HAP-1 (cell line): Measurements from ENCODE around the gene ZNF609.

Experiments used
- DNase-seq, 2 experiments: peaks; one replicate each; pipeline ENCODE4 v3.0.0-alpha.2; 2016 to 2020; ENCODE audit warnings: low spot score in 2 of 2
- H3K27me3 ChIP-seq: fragments of 250-450 bp; sonication (Bioruptor Pico); 2 replicates; pipeline ENCODE4 v1.5.1; 2020; ENCODE audit warnings: low read depth, mild to moderate bottlenecking, moderate library complexity
- H3K36me3 ChIP-seq: fragments of 250-450 bp; sonication (Bioruptor Pico); replicated peaks from 2 replicates; pipeline ENCODE4 v1.5.1; 2020; ENCODE audit warnings: mild to moderate bottlenecking
- H3K4me1 ChIP-seq: fragments of 250-450 bp; sonication (Bioruptor Pico); 2 replicates; pipeline ENCODE4 v1.5.1; 2020; ENCODE audit warnings: mild to moderate bottlenecking
- H3K4me3 ChIP-seq: fragments of 250-450 bp; sonication (Bioruptor Pico); 2 replicates; pipeline ENCODE4 v1.5.1; 2020; ENCODE audit warnings: mild to moderate bottlenecking, moderate library complexity
- H3K9me3 ChIP-seq: fragments of 250-450 bp; sonication (Bioruptor Pico); 2 replicates; pipeline ENCODE4 v1.5.1; 2020; ENCODE audit warnings: mild to moderate bottlenecking, moderate library complexity
- in situ Hi-C: fragments of 300-500 bp; cut with MboI; formaldehyde crosslinking; loops from 3 replicates; pipeline ENCODE4 v1.14.3; 2020; ENCODE audit warnings: low sequenced_read_pairs, inconsistent platforms, mixed read lengths

ZNF609 gene

GRCh38 chr15:64502551-64502950 lies 42.2 kb downstream of the ZNF609 start:
- H3K4me3 ChIP-seq = no peak overlapping the region
- in situ Hi-C loops = no loop called here

GRCh38 chr15:64503197-64503596 lies 42.8 kb downstream of the ZNF609 start:
- Histone ChIP-seq H3K4me1 (no peaks in the 10 kb centered on the region), H3K4me3 (no peak overlapping the region), H3K9me3 (no peaks in the 10 kb centered on the region), H3K27me3 (no peaks in the 10 kb centered on the region), H3K36me3 (peaks cover 47% of the 10 kb centered on the region)
- peak in 1 of 2 experiments; percentile 31 for DNase-seq
- in situ Hi-C loops = no loop called here

More at GRCh38 chr15:64502551-64502950, 42.2 kb downstream of the ZNF609 start:
- DNase-seq = no peak
- Histone ChIP-seq H3K27me3 (no peaks in the 10 kb centered on the region), H3K4me1 (no peaks in the 10 kb centered on the region), H3K9me3 (no peaks in the 10 kb centered on the region), H3K36me3 (peaks cover 47% of the 10 kb centered on the region)

GRCh38 chr15:64503640-64504039 lies 43.3 kb downstream of the ZNF609 start:
- H3K27me3 ChIP-seq = no peaks in the 10 kb centered on the region
- no peak overlapping the region for H3K4me3 ChIP-seq
- no peak for DNase-seq
- in situ Hi-C loops = no loop called here
- H3K4me1 ChIP-seq = no peaks in the 10 kb centered on the region
- H3K9me3 ChIP-seq = no peaks in the 10 kb centered on the region
- H3K36me3 ChIP-seq = peaks cover 46% of the 10 kb centered on the region

GRCh38 chr15:64507293-64507802 lies 47.0 kb downstream of the ZNF609 start:
- H3K4me3 ChIP-seq = no peak overlapping the region
- no peak for DNase-seq
- H3K27me3 ChIP-seq = no peaks in the 10 kb centered on the region
- H3K4me1 ChIP-seq = peaks cover 12% of the 10 kb centered on the region
- H3K36me3 ChIP-seq = peaks cover 14% of the 10 kb centered on the region
- H3K9me3 ChIP-seq = no peaks in the 10 kb centered on the region
- in situ Hi-C loops = no loop called here

GRCh38 chr15:64507845-64508244 lies 47.5 kb downstream of the ZNF609 start:
- no peaks in the 10 kb centered on the region for H3K9me3 ChIP-seq
- in situ Hi-C loops = no loop called here
- DNase-seq = no peak
- H3K4me3 ChIP-seq = no peak overlapping the region
- peaks cover 12% of the 10 kb centered on the region for H3K36me3 ChIP-seq
- peaks cover 12% of the 10 kb centered on the region for H3K4me1 ChIP-seq
- H3K27me3 ChIP-seq = no peaks in the 10 kb centered on the region

- DNase-seq = no peak
- Histone ChIP-seq H3K9me3 (no peaks in the 10 kb centered on the region), H3K4me3 (no peak overlapping the region), H3K27me3 (no peaks in the 10 kb centered on the region), H3K4me1 (peaks cover 11% of the 10 kb centered on the region), H3K36me3 (no peaks in the 10 kb centered on the region)
- in situ Hi-C loops = no loop called here
Measured at GRCh38 chr15:64513823-64514222, 53.4 kb downstream of the ZNF609 start.

GRCh38 chr15:64515196-64515595 lies 54.8 kb downstream of the ZNF609 start:
- Histone ChIP-seq H3K4me3 (no peak overlapping the region), H3K4me1 (no peaks in the 10 kb centered on the region), H3K36me3 (no peaks in the 10 kb centered on the region), H3K9me3 (no peaks in the 10 kb centered on the region), H3K27me3 (no peaks in the 10 kb centered on the region)
- no peak for DNase-seq
- in situ Hi-C loops = no loop called here

- in situ Hi-C loops = no loop called here
- no peak overlapping the region for H3K4me3 ChIP-seq
- H3K9me3 ChIP-seq = no peaks in the 10 kb centered on the region
- no peaks in the 10 kb centered on the region for H3K27me3 ChIP-seq
- peaks cover 3% of the 10 kb centered on the region; the same call in 1 of the 2 replicates for H3K4me1 ChIP-seq
- H3K36me3 ChIP-seq = no peaks in the 10 kb centered on the region
- DNase-seq = no peak
Measured at GRCh38 chr15:64515825-64516224, 55.4 kb downstream of the ZNF609 start.

GRCh38 chr15:64519897-64520296 lies 59.5 kb downstream of the ZNF609 start:
- peaks cover 30% of the 10 kb centered on the region for H3K4me1 ChIP-seq
- H3K36me3 ChIP-seq = no peaks in the 10 kb centered on the region
- no peak for DNase-seq
- no peaks in the 10 kb centered on the region for H3K9me3 ChIP-seq
- no peak overlapping the region for H3K4me3 ChIP-seq
- in situ Hi-C loops = no loop called here
- no peaks in the 10 kb centered on the region for H3K27me3 ChIP-seq

GRCh38 chr15:64521201-64521600 lies 60.8 kb downstream of the ZNF609 start:
- Histone ChIP-seq H3K4me1 (peaks cover 36% of the 10 kb centered on the region), H3K9me3 (no peaks in the 10 kb centered on the region), H3K27me3 (no peaks in the 10 kb centered on the region), H3K36me3 (no peaks in the 10 kb centered on the region), H3K4me3 (no peak overlapping the region)
- in situ Hi-C loops = no loop called here
- no peak for DNase-seq

- no peaks in the 10 kb centered on the region for H3K36me3 ChIP-seq
- peaks cover 36% of the 10 kb centered on the region for H3K4me1 ChIP-seq
- no peaks in the 10 kb centered on the region for H3K9me3 ChIP-seq
- in situ Hi-C loops = no loop called here
- DNase-seq = peak; percentile 97 to 99
- no peaks in the 10 kb centered on the region for H3K27me3 ChIP-seq
- no peak overlapping the region for H3K4me3 ChIP-seq
Measured at GRCh38 chr15:64521726-64522164, 61.4 kb downstream of the ZNF609 start.

- Histone ChIP-seq H3K36me3 (no peaks in the 10 kb centered on the region), H3K4me1 (peaks cover 36% of the 10 kb centered on the region), H3K9me3 (no peaks in the 10 kb centered on the region), H3K4me3 (no peak overlapping the region), H3K27me3 (no peaks in the 10 kb centered on the region)
- no peak for DNase-seq
- in situ Hi-C loops = no loop called here
Measured at GRCh38 chr15:64522226-64522823, 61.9 kb downstream of the ZNF609 start.

- Histone ChIP-seq H3K27me3 (no peaks in the 10 kb centered on the region), H3K36me3 (no peaks in the 10 kb centered on the region), H3K4me1 (peaks cover 36% of the 10 kb centered on the region), H3K9me3 (no peaks in the 10 kb centered on the region), H3K4me3 (no peak overlapping the region)
- DNase-seq = no peak
- in situ Hi-C loops = no loop called here
Measured at GRCh38 chr15:64523240-64523639, 62.9 kb downstream of the ZNF609 start.

GRCh38 chr15:64524778-64525177 lies 64.4 kb downstream of the ZNF609 start:
- no peak overlapping the region for H3K4me3 ChIP-seq
- in situ Hi-C loops = no loop called here
- H3K4me1 ChIP-seq = peaks cover 36% of the 10 kb centered on the region
- H3K36me3 ChIP-seq = no peaks in the 10 kb centered on the region
- no peaks in the 10 kb centered on the region for H3K9me3 ChIP-seq
- no peaks in the 10 kb centered on the region for H3K27me3 ChIP-seq
- DNase-seq = peak in 1 of 2 experiments; percentile 94
